WTC11 (cell line): ENCODE results near the gene TFPT. TPM values are rescaled to one million over a fixed set of nuclear protein-coding genes. Genes with fewer than 3 reads are reported as not detected.

ENCODE experiments used
- ATAC-seq: fragments of 200-7000 bp; cut with Tn5 transposase; 2 replicates; pipeline ENCODE4 v1.10.0; 2021; ENCODE audit warnings: mild to moderate bottlenecking, moderate library complexity
- CTCF ChIA-PET: fragments of 300-600 bp; sonication (Branson Sonifier 250); formaldehyde crosslinking; loops from one replicate; lab custom pipeline; 2021; ENCODE audit warnings: antibody characterized with exemption; lab: Charles Lee
- POLR2A ChIA-PET: fragments of 350-600 bp; sonication (Branson Sonifier 250); formaldehyde crosslinking; loops from one replicate; lab custom pipeline; 2021; ENCODE audit warnings: antibody characterized with exemption; lab: Charles Lee
- DNase-seq: peaks from one replicate; pipeline ENCODE4 v3.0.0; 2021; ENCODE audit warnings: low spot score
- H3K27ac Mint-ChIP-seq: 2 replicates; pipeline ENCODE4 v1.8.0; 2021; ENCODE audit warnings: mixed read lengths
- H3K27me3 Mint-ChIP-seq: 2 replicates; pipeline ENCODE4 v1.8.0; 2021; ENCODE audit warnings: low read depth, mild to moderate bottlenecking, moderate library complexity, mixed read lengths
- H3K36me3 Mint-ChIP-seq: 2 replicates; pipeline ENCODE4 v1.8.0; 2021; ENCODE audit warnings: mixed read lengths
- H3K4me1 Mint-ChIP-seq: 2 replicates; pipeline ENCODE4 v1.8.0; 2022; ENCODE audit warnings: mixed read lengths
- H3K4me3 Mint-ChIP-seq: 2 replicates; pipeline ENCODE4 v1.8.0; 2021; ENCODE audit warnings: mild to moderate bottlenecking, moderate library complexity, mixed read lengths
- H3K9me3 Mint-ChIP-seq: 2 replicates; pipeline ENCODE4 v1.8.0; 2021; ENCODE audit warnings: mixed read lengths
- AR ChIP-seq: fragments of 250-450 bp; sonication (Bioruptor Pico); IDR thresholded peaks from 2 replicates; pipeline ENCODE4 v1.9.0; 2021; ENCODE audit warnings: mild to moderate bottlenecking
- ELF4 ChIP-seq: sonication (generic); formaldehyde crosslinking; IDR thresholded peaks from 2 replicates; pipeline ENCODE4 v1.8.1; 2022; ENCODE audit warnings: low read depth, mild to moderate bottlenecking, moderate library complexity, missing genetic modification reagents
- EMX1 ChIP-seq: fragments of 250-450 bp; sonication (Bioruptor Pico); IDR thresholded peaks from 2 replicates; pipeline ENCODE4 v1.8.0; 2021; ENCODE audit warnings: mild to moderate bottlenecking
- ETV6 ChIP-seq: sonication (generic); formaldehyde crosslinking; IDR thresholded peaks from 2 replicates; pipeline ENCODE4 v1.8.1; 2022; ENCODE audit warnings: mild to moderate bottlenecking, missing genetic modification reagents
- FOXJ3 ChIP-seq: sonication (generic); formaldehyde crosslinking; IDR thresholded peaks from 2 replicates; pipeline ENCODE4 v1.9.0; 2021; ENCODE audit warnings: missing genetic modification reagents, mild to moderate bottlenecking, borderline replicate concordance
- FOXK1 ChIP-seq: sonication (generic); formaldehyde crosslinking; IDR thresholded peaks from 2 replicates; pipeline ENCODE4 v1.8.0; 2022; ENCODE audit warnings: mild to moderate bottlenecking, moderate library complexity, missing genetic modification reagents
- FOXP1 ChIP-seq: sonication (generic); formaldehyde crosslinking; IDR thresholded peaks from 2 replicates; pipeline ENCODE4 v1.8.0; 2022; ENCODE audit warnings: missing genetic modification reagents, mild to moderate bottlenecking, moderate library complexity, borderline replicate concordance
- GABPB1 ChIP-seq: sonication (generic); formaldehyde crosslinking; IDR thresholded peaks from 2 replicates; pipeline ENCODE4 v1.8.1; 2023; ENCODE audit warnings: mild to moderate bottlenecking, missing genetic modification reagents
- HMGXB4 ChIP-seq: sonication (generic); formaldehyde crosslinking; IDR thresholded peaks from 2 replicates; pipeline ENCODE4 v1.8.1; 2023; ENCODE audit warnings: mild to moderate bottlenecking, moderate library complexity, missing genetic modification reagents
- IRF2 ChIP-seq: sonication (generic); formaldehyde crosslinking; IDR thresholded peaks from 2 replicates; pipeline ENCODE4 v1.8.0; 2022; ENCODE audit warnings: low read depth, missing genetic modification reagents, borderline replicate concordance
- MAX ChIP-seq: sonication (generic); formaldehyde crosslinking; IDR thresholded peaks from 2 replicates; pipeline ENCODE4 v1.8.0; 2022; ENCODE audit warnings: mild to moderate bottlenecking, missing genetic modification reagents
- MLX ChIP-seq: sonication (generic); formaldehyde crosslinking; IDR thresholded peaks from 2 replicates; pipeline ENCODE4 v1.8.1; 2023; ENCODE audit warnings: mild to moderate bottlenecking, missing genetic modification reagents, moderate library complexity
- NFYB ChIP-seq: sonication (generic); formaldehyde crosslinking; conservative IDR thresholded peaks from 2 replicates; pipeline ENCODE4 v1.8.0; 2022; ENCODE audit warnings: low read depth, missing genetic modification reagents
- NR1H2 ChIP-seq: sonication (generic); formaldehyde crosslinking; IDR thresholded peaks from 2 replicates; pipeline ENCODE4 v1.9.0; 2021; ENCODE audit warnings: mild to moderate bottlenecking, moderate library complexity, missing genetic modification reagents
- PRDM15 ChIP-seq: sonication (generic); formaldehyde crosslinking; IDR thresholded peaks from 2 replicates; pipeline ENCODE4 v1.8.0; 2022; ENCODE audit warnings: missing genetic modification reagents
- PREB ChIP-seq: sonication (generic); formaldehyde crosslinking; IDR thresholded peaks from 2 replicates; pipeline ENCODE4 v1.8.1; 2022; ENCODE audit warnings: mild to moderate bottlenecking, missing genetic modification reagents, moderate library complexity, borderline replicate concordance
- SMAD3 ChIP-seq: sonication (generic); formaldehyde crosslinking; IDR thresholded peaks from 2 replicates; pipeline ENCODE4 v1.8.0; 2022; ENCODE audit warnings: missing genetic modification reagents, mild to moderate bottlenecking, borderline replicate concordance
- SOX15 ChIP-seq: fragments of 250-450 bp; sonication (Bioruptor Pico); IDR thresholded peaks from 2 replicates; pipeline ENCODE4 v1.9.0; 2021; ENCODE audit warnings: mild to moderate bottlenecking
- SP1 ChIP-seq: sonication (generic); formaldehyde crosslinking; conservative IDR thresholded peaks from 2 replicates; pipeline ENCODE4 v1.8.1; 2022; ENCODE audit warnings: missing genetic modification reagents
- TCF7 ChIP-seq: sonication (generic); formaldehyde crosslinking; IDR thresholded peaks from 2 replicates; pipeline ENCODE4 v1.8.0; 2022; ENCODE audit warnings: mild to moderate bottlenecking, low read depth, missing genetic modification reagents, moderate library complexity
- ZNF121 ChIP-seq: sonication (generic); formaldehyde crosslinking; IDR thresholded peaks from 2 replicates; pipeline ENCODE4 v1.8.0; 2023; ENCODE audit warnings: missing genetic modification reagents
- ZNF138 ChIP-seq: sonication (generic); formaldehyde crosslinking; conservative IDR thresholded peaks from 2 replicates; pipeline ENCODE4 v1.8.1; 2022; ENCODE audit warnings: mild to moderate bottlenecking, moderate library complexity, missing genetic modification reagents
- ZNF232 ChIP-seq: sonication (generic); formaldehyde crosslinking; IDR thresholded peaks from 2 replicates; pipeline ENCODE4 v1.8.0; 2022; ENCODE audit warnings: mild to moderate bottlenecking, missing genetic modification reagents
- ZNF263 ChIP-seq: sonication (generic); formaldehyde crosslinking; IDR thresholded peaks from 2 replicates; pipeline ENCODE4 v1.8.1; 2022; ENCODE audit warnings: low read depth, mild to moderate bottlenecking, moderate library complexity, missing genetic modification reagents
- ZNF423 ChIP-seq: fragments of 250-450 bp; sonication (Bioruptor Pico); IDR thresholded peaks from 2 replicates; pipeline ENCODE4 v2.1.2; 2022; ENCODE audit warnings: mild to moderate bottlenecking, moderate library complexity
- total RNA-seq: library from RNA; stranded (reverse); gene quantifications from 3 replicates; pipeline ENCODE4 v1.2.3, GENCODE V29; 2021

Gene TFPT
- total RNA-seq, 1 experiment from 2014 or later, result 24.6 TPM

GRCh38 chr19:54159352-54160181 lies 44.1 kb upstream of the TFPT start, which contains the start of gene LENG1:
TSS of gene LENG1 (minus strand) at chr19:54159721. CDS start at chr19:54159695, 26 bp downstream.
- Mint-ChIP-seq H3K27ac (peak within 1 kb of the TSS; percentile 99), H3K36me3 (peaks cover 20% of the 10 kb centered on the region), H3K9me3 (no peaks in the 10 kb centered on the region), H3K4me1 (peaks cover 35% of the 10 kb centered on the region), H3K4me3 (peak within 1 kb of the TSS; percentile 100), H3K27me3 (peaks cover 24% of the 10 kb centered on the region)
- ChIA-PET CTCF (interaction anchor here (0.8 to 1.9 kb wide), 7 partner anchors 14 to 247 kb away, joined by 3 to 6 read pairs (median 5); partner anchors contain the start of gene MBOAT7), POLR2A (interaction anchor here (1.0 to 2.2 kb wide), 5 partner anchors 10 to 252 kb away, joined by 3 to 10 read pairs (median 3); partner anchors contain the start of genes CNOT3 and TSEN34)
- DNase-seq, result peak; percentile 99
- peak; percentile 80 for ATAC-seq
- TF ChIP-seq AR, result no peak; the same call in 1 of the 2 replicates
- TF ChIP-seq ZNF121, result peak; percentile 94
- TF ChIP-seq PREB, result peak; percentile 31; the same call in 1 of the 2 replicates
- TF ChIP-seq NR1H2 (CRISPR knock-in tag), result no peak
- peak; percentile 43; the same call in 1 of the 2 replicates for TF ChIP-seq FOXP1 (CRISPR knock-in tag)
- TF ChIP-seq FOXJ3 (CRISPR knock-in tag), result no peak
- TF ChIP-seq ZNF232, result no peak
- TF ChIP-seq FOXK1 (CRISPR knock-in tag), result peak; percentile 23; the same call in 1 of the 2 replicates
- TF ChIP-seq ETV6 (CRISPR knock-in tag), result 0 out of 2 replicates have a peak, but pooled peaks have one; percentile 55
- TF ChIP-seq EMX1 (CRISPR knock-in tag), result no peak; the same call in 1 of the 2 replicates
- peak; percentile 59; the same call in 1 of the 2 replicates for TF ChIP-seq SMAD3 (CRISPR knock-in tag)
- no peak for TF ChIP-seq TCF7 (CRISPR knock-in tag)
- peak; percentile 83 for TF ChIP-seq SP1
- TF ChIP-seq MAX, result peak; percentile 84; the same call in 1 of the 2 replicates
- TF ChIP-seq ZNF423, result no peak
- TF ChIP-seq MLX, result no peak
- no peak for TF ChIP-seq ZNF138 (CRISPR knock-in tag)
- TF ChIP-seq GABPB1 (CRISPR knock-in tag), result peak; percentile 65; the same call in 1 of the 2 replicates
- no peak for TF ChIP-seq IRF2 (CRISPR knock-in tag)
- TF ChIP-seq NFYB (CRISPR knock-in tag), result peak; percentile 98
- TF ChIP-seq ZNF263 (CRISPR knock-in tag), result no peak
- no peak for TF ChIP-seq ELF4 (CRISPR knock-in tag)
- no peak for TF ChIP-seq PRDM15 (CRISPR knock-in tag)
- no peak for TF ChIP-seq HMGXB4 (CRISPR knock-in tag)
- no peak for TF ChIP-seq SOX15 (CRISPR knock-in tag)
